ENCODE results near the gene HHATL. TPM values are rescaled to one million over a fixed set of nuclear protein-coding genes. Genes with fewer than 3 reads are reported as not detected.

Gene HHATL
- total and polyA plus RNA-seq, 10 of the 15 experiments (the other 5 are each of a cell fraction or from before 2014, with no cell fraction given): not detected

GRCh38 chr3:42688016-42688415, 14.6 kb downstream of the HHATL start (continued):
- TF ChIP-seq ETV6 (conservative IDR thresholded peaks at IDR 0.05 in 1 of 2, IDR thresholded peaks at IDR 0.05 in 1 of 2; ENCODE audit: borderline replicate concordance in 1 of 2, low read depth in 1 of 2): no peak
- TF ChIP-seq, protein P1, sequence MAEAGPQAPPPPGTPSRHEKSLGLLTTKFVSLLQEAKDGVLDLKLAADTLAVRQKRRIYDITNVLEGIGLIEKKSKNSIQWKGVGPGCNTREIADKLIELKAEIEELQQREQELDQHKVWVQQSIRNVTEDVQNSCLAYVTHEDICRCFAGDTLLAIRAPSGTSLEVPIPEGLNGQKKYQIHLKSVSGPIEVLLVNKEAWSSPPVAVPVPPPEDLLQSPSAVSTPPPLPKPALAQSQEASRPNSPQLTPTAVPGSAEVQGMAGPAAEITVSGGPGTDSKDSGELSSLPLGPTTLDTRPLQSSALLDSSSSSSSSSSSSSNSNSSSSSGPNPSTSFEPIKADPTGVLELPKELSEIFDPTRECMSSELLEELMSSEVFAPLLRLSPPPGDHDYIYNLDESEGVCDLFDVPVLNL (IDR thresholded peaks at IDR 0.05; ENCODE audit: low read depth, low read length): no peak

GRCh38 chr3:42686832-42687650, 15.6 kb downstream of the HHATL start:
- Histone ChIP-seq H3K4me1 (ENCODE audit: control insufficient read depth, insufficient read depth, low read length) (no peaks in the 10 kb centered on the region), H3K4me2 (ENCODE audit: control insufficient read depth, insufficient read depth) (no peak overlapping the region), H3K27me3 (replicated peaks in 1 of 2; ENCODE audit: control insufficient read depth in 2 of 2, insufficient read depth in 2 of 2, low read length in 1 of 2) (no peaks in the 10 kb centered on the region), H3K4me3 (no peak overlapping the region), H2AFZ (ENCODE audit: control insufficient read depth, low read depth, low read length) (no peak overlapping the region), H3K9ac (ENCODE audit: control insufficient read depth, insufficient read depth, low read length) (no peak overlapping the region), H3K36me3 (ENCODE audit: control insufficient read depth in 2 of 2, insufficient read depth in 2 of 2, low read length in 1 of 2) (no peaks in the 10 kb centered on the region), H3K27ac (ENCODE audit: control insufficient read depth, insufficient read depth) (no peak overlapping the region), H3K9me3 (replicated peaks; ENCODE audit: control insufficient read depth, insufficient read depth, low read length) (no peaks in the 10 kb centered on the region), H4K20me1 (ENCODE audit: control insufficient read depth, insufficient read depth) (no peaks in the 10 kb centered on the region), H3K79me2 (ENCODE audit: control insufficient read depth, insufficient read depth, low read length) (no peaks in the 10 kb centered on the region)
- WGBS (ENCODE audit: insufficient coverage, insufficient replicate concordance, low lambda C conversion rate, missing lambda C conversion rate): 48% methylated on average over 7 of the region's 7 CpGs
- POLR2A ChIA-PET: no interaction called here
- CTCF ChIA-PET: no interaction called here
- RAD21 ChIA-PET (ENCODE audit: unreplicated experiment): no interaction called here
- SMC1A ChIA-PET (ENCODE audit: uncharacterized antibody, unreplicated experiment): no interaction called here
- intact Hi-C loops (cut with micrococcal nuclease; ENCODE audit: unreplicated experiment): no loop called here
- FAIRE-seq (no peak), DNase-seq (ENCODE audit: low read depth, low spot score) (no peak), ATAC-seq (no peak)
- TF ChIP-seq CBX5 (IDR thresholded peaks at IDR 0.05; ENCODE audit: low read depth) (no peak), MYB (IDR thresholded peaks at IDR 0.05; ENCODE audit: borderline replicate concordance, low read depth, low read length) (no peak)
- TF ChIP-seq, protein P2, sequence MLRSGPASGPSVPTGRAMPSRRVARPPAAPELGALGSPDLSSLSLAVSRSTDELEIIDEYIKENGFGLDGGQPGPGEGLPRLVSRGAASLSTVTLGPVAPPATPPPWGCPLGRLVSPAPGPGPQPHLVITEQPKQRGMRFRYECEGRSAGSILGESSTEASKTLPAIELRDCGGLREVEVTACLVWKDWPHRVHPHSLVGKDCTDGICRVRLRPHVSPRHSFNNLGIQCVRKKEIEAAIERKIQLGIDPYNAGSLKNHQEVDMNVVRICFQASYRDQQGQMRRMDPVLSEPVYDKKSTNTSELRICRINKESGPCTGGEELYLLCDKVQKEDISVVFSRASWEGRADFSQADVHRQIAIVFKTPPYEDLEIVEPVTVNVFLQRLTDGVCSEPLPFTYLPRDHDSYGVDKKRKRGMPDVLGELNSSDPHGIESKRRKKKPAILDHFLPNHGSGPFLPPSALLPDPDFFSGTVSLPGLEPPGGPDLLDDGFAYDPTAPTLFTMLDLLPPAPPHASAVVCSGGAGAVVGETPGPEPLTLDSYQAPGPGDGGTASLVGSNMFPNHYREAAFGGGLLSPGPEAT (IDR thresholded peaks at IDR 0.05; ENCODE audit: low read depth): no peak
- BruUV-seq (replicated peaks): no TSS peak
- in situ Hi-C loops (cut with MboI): no loop called here
